ENCODE data around the gene CFAP300. TPM values are rescaled to one million over a fixed set of nuclear protein-coding genes. Genes with fewer than 3 reads are reported as not detected.

CFAP300 gene
- total RNA-seq, 1 experiment from 2014 or later, result not detected

- DNase-seq (ENCODE audit: low read depth, low spot score), result no peak
- in situ Hi-C loops (cut with HindIII; ENCODE audit: low pct_unique_long_range_greater_than_20kb, low sequenced_read_pairs), result no loop called here
Measured at GRCh38 chr11:102114032-102114431, 66.8 kb downstream of the CFAP300 start.

GRCh38 chr11:102115557-102115956 is 68.3 kb downstream of the CFAP300 start:
- DNase-seq (ENCODE audit: low read depth, low spot score), result no peak
- in situ Hi-C loops (cut with HindIII; ENCODE audit: low pct_unique_long_range_greater_than_20kb, low sequenced_read_pairs), result no loop called here

GRCh38 chr11:102116453-102117205 is 69.4 kb downstream of the CFAP300 start:
- in situ Hi-C loops (cut with HindIII; ENCODE audit: low pct_unique_long_range_greater_than_20kb, low sequenced_read_pairs), result no loop called here
- no peak for DNase-seq (ENCODE audit: low read depth, low spot score)

GRCh38 chr11:102117472-102118113 is 70.4 kb downstream of the CFAP300 start:
- in situ Hi-C loops (cut with HindIII; ENCODE audit: low pct_unique_long_range_greater_than_20kb, low sequenced_read_pairs), result no loop called here
- no peak for DNase-seq (ENCODE audit: low read depth, low spot score)

GRCh38 chr11:102118937-102119336 is 71.7 kb downstream of the CFAP300 start:
- no peak for DNase-seq (ENCODE audit: low read depth, low spot score)
- in situ Hi-C loops (cut with HindIII; ENCODE audit: low pct_unique_long_range_greater_than_20kb, low sequenced_read_pairs), result no loop called here

GRCh38 chr11:102119997-102120396 is 72.8 kb downstream of the CFAP300 start:
- no peak for DNase-seq (ENCODE audit: low read depth, low spot score)
- in situ Hi-C loops (cut with HindIII; ENCODE audit: low pct_unique_long_range_greater_than_20kb, low sequenced_read_pairs), result no loop called here

- DNase-seq (ENCODE audit: low read depth, low spot score), result no peak
- in situ Hi-C loops (cut with HindIII; ENCODE audit: low pct_unique_long_range_greater_than_20kb, low sequenced_read_pairs), result no loop called here
Measured at GRCh38 chr11:102120437-102120973, 73.3 kb downstream of the CFAP300 start.

- in situ Hi-C loops (cut with HindIII; ENCODE audit: low pct_unique_long_range_greater_than_20kb, low sequenced_read_pairs), result no loop called here
- no peak for DNase-seq (ENCODE audit: low read depth, low spot score)
Measured at GRCh38 chr11:102121329-102121728, 74.1 kb downstream of the CFAP300 start.

Small RNAs within 50 kb of the gene (small RNA-seq; reads per million reads assigned to genes)
- gene RNA5SP535, result 0 reads per million in 2 experiments

Other genes starting within 250 kb of the CFAP300 start
- gene CEP126, start 132.4 kb upstream of the CFAP300 start, total RNA-seq (2014; rRNA removed; shearing (Covaris generic)), result 0.26 and 0.35 TPM in 2 replicates
- not detected in 2 replicates for gene ANGPTL5, start 130.9 kb upstream of the CFAP300 start, total RNA-seq (2014; rRNA removed; shearing (Covaris generic))
- 28.4 and 29.9 TPM in 2 replicates for gene YAP1, start 63.0 kb downstream of the CFAP300 start, total RNA-seq (2014; rRNA removed; shearing (Covaris generic))